ENCODE results near the gene ULK1.

Gene ULK1

GRCh38 chr12:131894313-131894860 lies at the start of gene ULK1:
TSS of gene ULK1 (plus strand) at chr12:131894622. CDS start at chr12:131895002, 380 bp downstream.
- Histone ChIP-seq H3K9me3 (ENCODE audit: low read depth, low read length) (no peaks in the 10 kb centered on the region), H3K4me3 (peak within 1 kb of the TSS; percentile 94), H3K27ac (peak within 1 kb of the TSS; percentile 10; the same call in 1 of the 2 replicates), H3K9ac (ENCODE audit: insufficient read length) (peak within 1 kb of the TSS; percentile 95), H3K36me3 (ENCODE audit: insufficient read depth, low read length) (peaks cover 13% of the 10 kb centered on the region; the same call in 1 of the 2 replicates)
- peak; percentile 30 for DNase-seq (ENCODE audit: low read depth, low spot score)
- TF ChIP-seq EZH2 (IDR thresholded peaks at IDR 0.05) (no peak), POLR2AphosphoS5 (IDR thresholded peaks at IDR 0.05; ENCODE audit: borderline replicate concordance, low read depth, low read length) (peak; percentile 93)

GRCh38 chr12:131844656-131845055 lies 49.8 kb upstream of the ULK1 start:
- H3K4me3 ChIP-seq = no peak overlapping the region
- no peak for DNase-seq (ENCODE audit: low read depth, low spot score)
- TF ChIP-seq FOXP2 (optimal IDR thresholded peaks at IDR 0.05; ENCODE audit: control extremely low read depth, extremely low read length, insufficient read depth) (no peak), POLR2AphosphoS5 (IDR thresholded peaks at IDR 0.05; ENCODE audit: borderline replicate concordance, low read depth, low read length) (no peak), EZH2 (IDR thresholded peaks at IDR 0.05) (no peak)
- H3K27ac ChIP-seq = no peak overlapping the region
- no peak overlapping the region for H3K9ac ChIP-seq (ENCODE audit: insufficient read length)
- H3K36me3 ChIP-seq (ENCODE audit: insufficient read depth, low read length) = no peaks in the 10 kb centered on the region
- H3K9me3 ChIP-seq (ENCODE audit: low read depth, low read length) = no peaks in the 10 kb centered on the region

- H3K4me3 ChIP-seq = no peak overlapping the region
- TF ChIP-seq POLR2AphosphoS5 (IDR thresholded peaks at IDR 0.05; ENCODE audit: borderline replicate concordance, low read depth, low read length) = no peak
- TF ChIP-seq EZH2 (IDR thresholded peaks at IDR 0.05) = no peak
- no peak for TF ChIP-seq FOXP2 (optimal IDR thresholded peaks at IDR 0.05; ENCODE audit: control extremely low read depth, extremely low read length, insufficient read depth)
- no peaks in the 10 kb centered on the region for H3K9me3 ChIP-seq (ENCODE audit: low read depth, low read length)
- no peaks in the 10 kb centered on the region for H3K36me3 ChIP-seq (ENCODE audit: insufficient read depth, low read length)
- no peak overlapping the region for H3K9ac ChIP-seq (ENCODE audit: insufficient read length)
- DNase-seq (ENCODE audit: low read depth, low spot score) = no peak
- H3K27ac ChIP-seq = no peak overlapping the region
Observed at GRCh38 chr12:131845121-131845520, 49.3 kb upstream of the ULK1 start.

- DNase-seq (ENCODE audit: low read depth, low spot score) = no peak
- Histone ChIP-seq H3K9ac (ENCODE audit: insufficient read length) (no peak overlapping the region), H3K4me3 (no peak overlapping the region), H3K9me3 (ENCODE audit: low read depth, low read length) (no peaks in the 10 kb centered on the region), H3K27ac (no peak overlapping the region), H3K36me3 (ENCODE audit: insufficient read depth, low read length) (no peaks in the 10 kb centered on the region)
- no peak for TF ChIP-seq EZH2 (IDR thresholded peaks at IDR 0.05)
- no peak for TF ChIP-seq POLR2AphosphoS5 (IDR thresholded peaks at IDR 0.05; ENCODE audit: borderline replicate concordance, low read depth, low read length)
- TF ChIP-seq FOXP2 (optimal IDR thresholded peaks at IDR 0.05; ENCODE audit: control extremely low read depth, extremely low read length, insufficient read depth) = no peak
Observed at GRCh38 chr12:131847456-131847855, 47.0 kb upstream of the ULK1 start.

- TF ChIP-seq POLR2AphosphoS5 (IDR thresholded peaks at IDR 0.05; ENCODE audit: borderline replicate concordance, low read depth, low read length) = no peak
- TF ChIP-seq EZH2 (IDR thresholded peaks at IDR 0.05) = no peak
- no peak for TF ChIP-seq FOXP2 (optimal IDR thresholded peaks at IDR 0.05; ENCODE audit: control extremely low read depth, extremely low read length, insufficient read depth)
- no peaks in the 10 kb centered on the region for H3K9me3 ChIP-seq (ENCODE audit: low read depth, low read length)
- DNase-seq (ENCODE audit: low read depth, low spot score) = no peak
- H3K27ac ChIP-seq = no peak overlapping the region
- H3K4me3 ChIP-seq = no peak overlapping the region
- no peaks in the 10 kb centered on the region for H3K36me3 ChIP-seq (ENCODE audit: insufficient read depth, low read length)
- H3K9ac ChIP-seq (ENCODE audit: insufficient read length) = no peak overlapping the region
Observed at GRCh38 chr12:131848753-131849152, 45.7 kb upstream of the ULK1 start.

GRCh38 chr12:131849700-131850553 lies 44.5 kb upstream of the ULK1 start:
- no peak for TF ChIP-seq EZH2 (IDR thresholded peaks at IDR 0.05)
- Histone ChIP-seq H3K9ac (ENCODE audit: insufficient read length) (no peak overlapping the region), H3K36me3 (ENCODE audit: insufficient read depth, low read length) (no peaks in the 10 kb centered on the region), H3K27ac (no peak overlapping the region), H3K9me3 (ENCODE audit: low read depth, low read length) (no peaks in the 10 kb centered on the region), H3K4me3 (no peak overlapping the region)
- DNase-seq (ENCODE audit: low read depth, low spot score) = no peak

GRCh38 chr12:131850856-131851559 lies 43.4 kb upstream of the ULK1 start:
- H3K36me3 ChIP-seq (ENCODE audit: insufficient read depth, low read length) = no peaks in the 10 kb centered on the region
- no peak for TF ChIP-seq EZH2 (IDR thresholded peaks at IDR 0.05)
- TF ChIP-seq POLR2AphosphoS5 (IDR thresholded peaks at IDR 0.05; ENCODE audit: borderline replicate concordance, low read depth, low read length) = no peak
- TF ChIP-seq FOXP2 (optimal IDR thresholded peaks at IDR 0.05; ENCODE audit: control extremely low read depth, extremely low read length, insufficient read depth) = no peak

GRCh38 chr12:131851741-131852550 lies 42.5 kb upstream of the ULK1 start:
- TF ChIP-seq EZH2 (IDR thresholded peaks at IDR 0.05) (no peak), POLR2AphosphoS5 (IDR thresholded peaks at IDR 0.05; ENCODE audit: borderline replicate concordance, low read depth, low read length) (no peak)
- no peak overlapping the region for H3K27ac ChIP-seq

More at GRCh38 chr12:131850856-131851559, 43.4 kb upstream of the ULK1 start:
- Histone ChIP-seq H3K9me3 (ENCODE audit: low read depth, low read length) (no peaks in the 10 kb centered on the region), H3K4me3 (no peak overlapping the region), H3K9ac (ENCODE audit: insufficient read length) (no peak overlapping the region), H3K27ac (no peak overlapping the region)
- DNase-seq (ENCODE audit: low read depth, low spot score) = no peak

More at GRCh38 chr12:131851741-131852550, 42.5 kb upstream of the ULK1 start:
- Histone ChIP-seq H3K9ac (ENCODE audit: insufficient read length) (no peak overlapping the region), H3K36me3 (ENCODE audit: insufficient read depth, low read length) (no peaks in the 10 kb centered on the region), H3K9me3 (ENCODE audit: low read depth, low read length) (no peaks in the 10 kb centered on the region), H3K4me3 (no peak overlapping the region)
- DNase-seq (ENCODE audit: low read depth, low spot score) = no peak
